Superior temporal gyrus (tissue), 1 donor: ENCODE results near the gene PLCD1.
"Not testable (repeated sequence)": the region's sequence is repeated elsewhere in the genome, so short reads cannot be mapped to it uniquely, and the experiment has no call there.

Experiments used
- DNase-seq: peaks from one replicate; pipeline ENCODE4 v3.0.0-alpha.2; 2016; ENCODE audit errors: extremely low spot score

The PLCD1 gene

GRCh38 chr3:38029400-38030125 is at the start of gene PLCD1:
Gene PLCD1, minus strand, starts transcription at chr3:38029642. Its CDS starts 103 bp downstream, at chr3:38029539.
- no peak for DNase-seq

GRCh38 chr3:38077073-38077472 is 47.6 kb upstream of the PLCD1 start:
- DNase-seq, result not testable (repeated sequence)

- no peak for DNase-seq
Observed at GRCh38 chr3:38070013-38070412, 40.6 kb upstream of the PLCD1 start.

GRCh38 chr3:38067508-38068233 is 38.2 kb upstream of the PLCD1 start:
- DNase-seq, result no peak

- DNase-seq, result not testable (repeated sequence)
Observed at GRCh38 chr3:38064453-38064852, 35.0 kb upstream of the PLCD1 start.

GRCh38 chr3:38062809-38063208 is 33.4 kb upstream of the PLCD1 start:
- DNase-seq, result no peak

- DNase-seq, result no peak
Observed at GRCh38 chr3:38059591-38059990, 30.1 kb upstream of the PLCD1 start.

- no peak for DNase-seq
Observed at GRCh38 chr3:38059148-38059547, 29.7 kb upstream of the PLCD1 start.

- DNase-seq, result no peak
Observed at GRCh38 chr3:38054499-38055001, 25.1 kb upstream of the PLCD1 start.

- DNase-seq, result not testable (repeated sequence)
Observed at GRCh38 chr3:38053813-38054498, 24.5 kb upstream of the PLCD1 start.

GRCh38 chr3:38053286-38053685 is 23.8 kb upstream of the PLCD1 start:
- not testable (repeated sequence) for DNase-seq

GRCh38 chr3:38051131-38051530 is 21.7 kb upstream of the PLCD1 start:
- no peak for DNase-seq

- DNase-seq, result no peak
Observed at GRCh38 chr3:38049358-38050126, 20.1 kb upstream of the PLCD1 start.

GRCh38 chr3:38047896-38048295 is 18.5 kb upstream of the PLCD1 start:
- no peak for DNase-seq

- DNase-seq, result no peak
Observed at GRCh38 chr3:38046821-38047220, 17.4 kb upstream of the PLCD1 start.

GRCh38 chr3:38046027-38046426 is 16.6 kb upstream of the PLCD1 start:
- DNase-seq, result no peak

GRCh38 chr3:38043486-38043885 is 14.0 kb upstream of the PLCD1 start:
- no peak for DNase-seq

- DNase-seq, result no peak
Observed at GRCh38 chr3:38040401-38040800, 11.0 kb upstream of the PLCD1 start.

- DNase-seq, result peak; percentile 73
Observed at GRCh38 chr3:38039899-38040261, 10.4 kb upstream of the PLCD1 start.

GRCh38 chr3:38039101-38039898 is 9.9 kb upstream of the PLCD1 start, which contains the start of gene DLEC1:
Gene DLEC1, plus strand, starts transcription at chr3:38039208. Its CDS starts 18 bp downstream, at chr3:38039226.
- no peak for DNase-seq

GRCh38 chr3:38038447-38038911 is 9.0 kb upstream of the PLCD1 start:
- DNase-seq, result no peak
